Measurements from ENCODE around the gene SYT3. TPM values are rescaled to one million over a fixed set of nuclear protein-coding genes. Genes with fewer than 3 reads are reported as not detected.

SYT3 gene
- total and polyA plus RNA-seq, 2 of the 13 experiments (the other 11 are each of a cell fraction or from before 2014, with no cell fraction given), result not detected

DNA sequence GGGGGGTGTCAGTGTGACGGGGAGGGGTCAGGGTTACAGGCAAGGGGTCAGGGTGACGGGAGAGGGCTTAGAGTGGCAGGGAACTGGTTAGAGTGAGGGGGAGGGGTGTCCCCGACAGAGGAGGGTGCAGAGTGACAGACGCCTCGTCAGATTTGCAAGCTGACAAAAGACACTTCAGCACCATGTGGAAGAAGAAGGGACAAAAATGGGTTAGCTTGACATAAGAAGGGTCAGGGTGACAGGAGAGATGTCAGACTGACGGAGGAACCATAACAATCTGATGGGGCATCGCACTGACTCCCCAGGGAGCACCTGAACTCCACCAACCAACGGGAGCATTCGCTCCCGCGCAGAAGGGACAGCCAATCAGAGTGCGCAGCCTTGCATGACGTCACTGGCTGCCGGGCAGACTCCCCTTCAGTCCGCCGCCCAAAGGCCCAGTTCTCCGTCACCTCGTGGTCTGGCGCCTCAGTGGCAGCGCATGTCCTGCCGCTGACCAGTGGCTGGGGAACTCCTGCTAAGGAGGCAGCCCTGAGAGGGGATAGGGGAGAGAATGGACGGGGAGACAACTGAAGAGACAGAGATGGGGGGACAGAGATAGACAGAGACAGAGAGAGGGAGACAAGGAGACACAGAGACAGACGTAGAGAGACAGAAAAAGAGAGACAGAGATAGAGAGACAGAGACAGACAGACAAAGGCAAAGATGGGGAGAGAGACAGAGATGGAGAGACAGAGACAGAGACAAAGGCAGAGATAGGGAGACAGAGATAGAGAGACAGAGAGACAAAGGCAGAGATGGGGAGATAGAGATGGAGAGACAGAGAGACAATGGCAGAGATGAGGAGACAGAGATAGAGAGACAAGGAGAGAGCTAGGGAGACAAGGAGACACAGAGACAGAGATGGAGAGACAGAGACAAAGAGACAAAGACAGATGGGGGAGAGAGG is 39.8 kb upstream of the SYT3 start (continued):
- TF ChIP-seq CREB1 (IDR thresholded peaks at IDR 0.05) (peak; percentile 99), CREB1 (CRISPR knock-in tag; IDR thresholded peaks at IDR 0.05) (peak; percentile 96), ZNF570 (CRISPR knock-in tag; IDR thresholded peaks at IDR 0.05; ENCODE audit: borderline replicate concordance) (no peak), ZNF335 (CRISPR knock-in tag; IDR thresholded peaks at IDR 0.05) (no peak), ATF7 (IDR thresholded peaks at IDR 0.05) (peak; percentile 98), ATF7 (CRISPR knock-in tag; IDR thresholded peaks at IDR 0.05) (no peak), ZNF737 (CRISPR knock-in tag; IDR thresholded peaks at IDR 0.05; ENCODE audit: borderline replicate concordance) (no peak), KLF16 (CRISPR knock-in tag; IDR thresholded peaks at IDR 0.05) (no peak), RFX5 (IDR thresholded peaks at IDR 0.05; ENCODE audit: low read depth, low read length) (peak; percentile 100), HNRNPH1 (optimal IDR thresholded peaks at IDR 0.05; ENCODE audit: low read depth, low read length) (no peak), ZNF432 (CRISPR knock-in tag; IDR thresholded peaks at IDR 0.05; ENCODE audit: borderline replicate concordance) (no peak), ZFP36L1 (CRISPR knock-in tag; IDR thresholded peaks at IDR 0.05) (no peak), ZNF367 (CRISPR knock-in tag; IDR thresholded peaks at IDR 0.05; ENCODE audit: borderline replicate concordance) (no peak), EHMT2 (IDR thresholded peaks at IDR 0.05; ENCODE audit: borderline replicate concordance, low read depth, low read length) (no peak), RNF2 (conservative IDR thresholded peaks at IDR 0.05; ENCODE audit: low read depth) (0 out of 2 replicates have a peak, but pooled peaks have one; percentile 34), ZNF101 (CRISPR knock-in tag; IDR thresholded peaks at IDR 0.05; ENCODE audit: borderline replicate concordance, low read depth) (no peak), ZNF749 (CRISPR knock-in tag; IDR thresholded peaks at IDR 0.05; ENCODE audit: borderline replicate concordance) (no peak), ZFAT (CRISPR knock-in tag; conservative IDR thresholded peaks at IDR 0.05) (no peak), MED1 (CRISPR knock-in tag; IDR thresholded peaks at IDR 0.05) (no peak), IKZF4 (CRISPR knock-in tag; IDR thresholded peaks at IDR 0.05; ENCODE audit: borderline replicate concordance, low read depth, not compliant biosample characterization) (no peak), ESRRA (CRISPR knock-in tag; IDR thresholded peaks at IDR 0.05; ENCODE audit: low read depth) (no peak), NFYB (CRISPR knock-in tag; IDR thresholded peaks at IDR 0.05) (peak; percentile 96), BHLHE40 (IDR thresholded peaks at IDR 0.05; ENCODE audit: low read length) (peak; percentile 61; the same call in 1 of the 2 replicates), ZNF44 (CRISPR knock-in tag; IDR thresholded peaks at IDR 0.05) (no peak), POLR2A (IDR thresholded peaks at IDR 0.05; ENCODE audit: insufficient read depth in 1 of 2, low read depth in 2 of 2, low read length in 2 of 2) (no peak), GABPA (IDR thresholded peaks at IDR 0.05; ENCODE audit: low read depth, low read length) (no peak), GABPA (CRISPR knock-in tag; IDR thresholded peaks at IDR 0.05; ENCODE audit: low read depth) (no peak)
- TF ChIP-seq, protein P1, sequence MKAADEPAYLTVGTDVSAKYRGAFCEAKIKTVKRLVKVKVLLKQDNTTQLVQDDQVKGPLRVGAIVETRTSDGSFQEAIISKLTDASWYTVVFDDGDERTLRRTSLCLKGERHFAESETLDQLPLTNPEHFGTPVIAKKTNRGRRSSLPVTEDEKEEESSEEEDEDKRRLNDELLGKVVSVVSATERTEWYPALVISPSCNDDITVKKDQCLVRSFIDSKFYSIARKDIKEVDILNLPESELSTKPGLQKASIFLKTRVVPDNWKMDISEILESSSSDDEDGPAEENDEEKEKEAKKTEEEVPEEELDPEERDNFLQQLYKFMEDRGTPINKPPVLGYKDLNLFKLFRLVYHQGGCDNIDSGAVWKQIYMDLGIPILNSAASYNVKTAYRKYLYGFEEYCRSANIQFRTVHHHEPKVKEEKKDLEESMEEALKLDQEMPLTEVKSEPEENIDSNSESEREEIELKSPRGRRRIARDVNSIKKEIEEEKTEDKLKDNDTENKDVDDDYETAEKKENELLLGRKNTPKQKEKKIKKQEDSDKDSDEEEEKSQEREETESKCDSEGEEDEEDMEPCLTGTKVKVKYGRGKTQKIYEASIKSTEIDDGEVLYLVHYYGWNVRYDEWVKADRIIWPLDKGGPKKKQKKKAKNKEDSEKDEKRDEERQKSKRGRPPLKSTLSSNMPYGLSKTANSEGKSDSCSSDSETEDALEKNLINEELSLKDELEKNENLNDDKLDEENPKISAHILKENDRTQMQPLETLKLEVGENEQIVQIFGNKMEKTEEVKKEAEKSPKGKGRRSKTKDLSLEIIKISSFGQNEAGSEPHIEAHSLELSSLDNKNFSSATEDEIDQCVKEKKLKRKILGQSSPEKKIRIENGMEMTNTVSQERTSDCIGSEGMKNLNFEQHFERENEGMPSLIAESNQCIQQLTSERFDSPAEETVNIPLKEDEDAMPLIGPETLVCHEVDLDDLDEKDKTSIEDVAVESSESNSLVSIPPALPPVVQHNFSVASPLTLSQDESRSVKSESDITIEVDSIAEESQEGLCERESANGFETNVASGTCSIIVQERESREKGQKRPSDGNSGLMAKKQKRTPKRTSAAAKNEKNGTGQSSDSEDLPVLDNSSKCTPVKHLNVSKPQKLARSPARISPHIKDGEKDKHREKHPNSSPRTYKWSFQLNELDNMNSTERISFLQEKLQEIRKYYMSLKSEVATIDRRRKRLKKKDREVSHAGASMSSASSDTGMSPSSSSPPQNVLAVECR (CRISPR knock-in tag; IDR thresholded peaks at IDR 0.05; ENCODE audit: borderline replicate concordance), result no peak

Data from HepG2 (cell line).